NCI-H2107 treated with DMSO at 0.1 percent for 48 hours (cell line): ENCODE results near the gene WNT3A.
A peak's percentile ranks its signal among the peaks of the same experiment; 100 is the strongest.

ENCODE experiments used
- DNase-seq: peaks from one replicate; lab custom pipeline; 2025; ENCODE audit not compliant: unreplicated experiment; lab: John Stamatoyannopoulos, UW

The WNT3A gene

GRCh38 chr1:228066891-228067654, 60.3 kb downstream of the WNT3A start:
- no peak for DNase-seq

GRCh38 chr1:228068359-228068758, 61.6 kb downstream of the WNT3A start:
- DNase-seq = no peak

GRCh38 chr1:228070173-228070572, 63.4 kb downstream of the WNT3A start:
- no peak for DNase-seq

GRCh38 chr1:228070851-228071250, 64.1 kb downstream of the WNT3A start:
- no peak for DNase-seq

GRCh38 chr1:228071839-228072657, 65.2 kb downstream of the WNT3A start:
- DNase-seq = no peak

GRCh38 chr1:228072658-228073043, 65.9 kb downstream of the WNT3A start:
- no peak for DNase-seq

- DNase-seq = no peak
Measured at GRCh38 chr1:228073061-228073856, 66.5 kb downstream of the WNT3A start.

- no peak for DNase-seq
Measured at GRCh38 chr1:228073857-228074545, 67.2 kb downstream of the WNT3A start.

- no peak for DNase-seq
Measured at GRCh38 chr1:228074954-228075730, 68.3 kb downstream of the WNT3A start.

GRCh38 chr1:228075801-228076271, 69.0 kb downstream of the WNT3A start:
- no peak for DNase-seq

- DNase-seq = no peak
Measured at GRCh38 chr1:228076796-228077430, 70.1 kb downstream of the WNT3A start.

- DNase-seq = no peak
Measured at GRCh38 chr1:228077565-228078330, 71.0 kb downstream of the WNT3A start.

- DNase-seq = no peak
Measured at GRCh38 chr1:228079013-228079412, 72.2 kb downstream of the WNT3A start.

- DNase-seq = no peak
Measured at GRCh38 chr1:228079601-228080263, 72.9 kb downstream of the WNT3A start.

GRCh38 chr1:228081144-228081543, 74.3 kb downstream of the WNT3A start:
- no peak for DNase-seq

GRCh38 chr1:228081578-228082213, 74.9 kb downstream of the WNT3A start:
- no peak for DNase-seq

GRCh38 chr1:228082214-228082917, 75.6 kb downstream of the WNT3A start, which contains the start of gene ARF1:
TSS of gene ARF1 (plus strand) at chr1:228082708. CDS start at chr1:228097115, 14,407 bp downstream.
- DNase-seq = peak; percentile 75
